Endothelial cell (in vitro differentiated cells): ENCODE measurements around the gene MAML1. TPM values are rescaled to one million over a fixed set of nuclear protein-coding genes. Genes with fewer than 3 reads are reported as not detected.

Source experiments
- DNase-seq: peaks from one replicate; pipeline ENCODE4 v3.0.0; 2021; ENCODE audit warnings: low spot score
- H3K27ac Mint-ChIP-seq: one replicate; pipeline ENCODE4 v1.8.0; 2021; ENCODE audit warnings: mixed read lengths, inconsistent platforms; ENCODE audit not compliant: unreplicated experiment
- H3K27me3 Mint-ChIP-seq: one replicate; pipeline ENCODE4 v1.8.0; 2021; ENCODE audit warnings: mild to moderate bottlenecking, moderate library complexity, mixed read lengths, inconsistent platforms; ENCODE audit not compliant: unreplicated experiment
- H3K36me3 Mint-ChIP-seq: one replicate; pipeline ENCODE4 v1.8.0; 2021; ENCODE audit warnings: mild to moderate bottlenecking, low read depth, mixed read lengths, inconsistent platforms; ENCODE audit not compliant: unreplicated experiment
- H3K4me1 Mint-ChIP-seq: one replicate; pipeline ENCODE4 v1.8.0; 2021; ENCODE audit warnings: mild to moderate bottlenecking, mixed read lengths, inconsistent platforms; ENCODE audit not compliant: unreplicated experiment
- H3K4me3 Mint-ChIP-seq: one replicate; pipeline ENCODE4 v1.8.0; 2021; ENCODE audit warnings: mild to moderate bottlenecking, mixed read lengths, inconsistent platforms; ENCODE audit not compliant: unreplicated experiment
- H3K9me3 Mint-ChIP-seq: one replicate; pipeline ENCODE4 v1.8.0; 2021; ENCODE audit warnings: mixed read lengths, inconsistent platforms; ENCODE audit not compliant: unreplicated experiment
- CTCF ChIP-seq: fragments of 200-600 bp; sonication (generic); IDR thresholded peaks from one replicate; pipeline ENCODE4 v1.5.0; 2021; ENCODE audit warnings: antibody characterized with exemption; ENCODE audit not compliant: unreplicated experiment
- total RNA-seq: library from RNA; stranded (reverse); fragmentation: NEBNext Ultra II Directional; extraction: Animal tissue kit (Norgen Biotek cat#: 25700); gene quantifications from one replicate; pipeline ENCODE4 v1.2.1, GENCODE V29; 2021; ENCODE audit not compliant: unreplicated experiment

The MAML1 gene
- total RNA-seq, 1 donor from 2014 or later: 30.0 TPM

DNA sequence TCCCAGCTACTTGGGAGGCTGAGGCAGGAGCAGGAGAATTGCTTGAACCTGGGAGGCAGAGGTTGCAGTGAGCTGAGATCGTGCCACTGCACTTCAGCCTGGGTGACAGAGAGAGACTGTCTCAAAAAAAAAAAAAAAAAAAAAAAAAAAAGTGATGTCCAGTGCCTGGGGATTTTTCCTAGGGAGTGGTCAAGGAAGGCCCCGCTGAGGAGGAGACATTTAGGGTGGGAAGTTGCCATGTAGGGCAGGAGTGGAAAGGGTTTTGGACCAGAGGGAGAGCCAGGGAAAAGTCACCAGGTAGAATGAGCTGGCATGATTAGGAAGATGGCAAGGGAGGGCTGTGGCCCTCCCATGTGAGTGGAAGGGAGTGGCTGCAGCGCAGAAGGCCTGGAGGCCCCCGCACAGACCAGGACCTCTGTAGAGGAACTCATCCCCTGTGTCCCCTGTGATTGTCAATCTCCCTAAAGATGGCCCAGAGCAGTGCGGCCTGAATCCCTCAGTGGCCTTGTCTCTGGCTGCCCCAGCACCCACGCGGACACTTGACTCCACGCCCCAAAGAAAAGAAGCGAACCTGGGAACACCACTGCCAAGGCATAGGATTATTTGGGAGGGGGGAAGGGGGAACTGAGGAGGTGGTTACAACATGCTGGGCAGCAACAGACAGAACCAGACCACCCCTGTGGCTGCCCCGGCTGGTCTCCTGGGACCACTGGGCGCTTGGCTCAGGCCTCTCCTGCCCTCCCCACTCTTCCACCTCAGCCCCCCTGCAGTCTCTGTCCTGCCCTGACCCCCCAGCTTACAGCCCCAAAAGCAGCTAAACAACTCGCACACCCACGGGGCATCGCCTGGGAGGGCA, 85.5 kb downstream of the MAML1 start:
- no peak for TF ChIP-seq CTCF
- peaks cover 12% of the 10 kb centered on the region for H3K27me3 Mint-ChIP-seq
- H3K4me1 Mint-ChIP-seq: peaks cover 17% of the 10 kb centered on the region
- DNase-seq: no peak
- no peak overlapping the region for H3K4me3 Mint-ChIP-seq
- no peaks in the 10 kb centered on the region for H3K9me3 Mint-ChIP-seq
- H3K36me3 Mint-ChIP-seq: peaks cover 12% of the 10 kb centered on the region
- peak overlapping the region; percentile 86 for H3K27ac Mint-ChIP-seq

GRCh38 chr5:179818746-179819295, 86.2 kb downstream of the MAML1 start:
- DNase-seq: peak; percentile 59

GRCh38 chr5:179819296-179820126, 86.9 kb downstream of the MAML1 start:
- Mint-ChIP-seq H3K4me1 (peaks cover 17% of the 10 kb centered on the region), H3K27ac (no peak overlapping the region), H3K36me3 (peaks cover 14% of the 10 kb centered on the region), H3K9me3 (no peaks in the 10 kb centered on the region), H3K27me3 (peaks cover 14% of the 10 kb centered on the region), H3K4me3 (peak overlapping the region; percentile 79)
- peak; percentile 56 for DNase-seq
- TF ChIP-seq CTCF: no peak

More at GRCh38 chr5:179818746-179819295, 86.2 kb downstream of the MAML1 start:
- peaks cover 17% of the 10 kb centered on the region for H3K4me1 Mint-ChIP-seq
- H3K9me3 Mint-ChIP-seq: no peaks in the 10 kb centered on the region
- TF ChIP-seq CTCF: no peak
- no peak overlapping the region for H3K4me3 Mint-ChIP-seq
- no peak overlapping the region for H3K27ac Mint-ChIP-seq
- H3K36me3 Mint-ChIP-seq: peaks cover 12% of the 10 kb centered on the region
- peaks cover 14% of the 10 kb centered on the region for H3K27me3 Mint-ChIP-seq

GRCh38 chr5:179820127-179820482, 87.5 kb downstream of the MAML1 start:
- H3K36me3 Mint-ChIP-seq: peaks cover 20% of the 10 kb centered on the region
- H3K4me3 Mint-ChIP-seq: peak overlapping the region; percentile 79
- no peak overlapping the region for H3K27ac Mint-ChIP-seq
- H3K4me1 Mint-ChIP-seq: peaks cover 17% of the 10 kb centered on the region
- H3K9me3 Mint-ChIP-seq: no peaks in the 10 kb centered on the region
- H3K27me3 Mint-ChIP-seq: peaks cover 17% of the 10 kb centered on the region
- DNase-seq: no peak
- TF ChIP-seq CTCF: no peak
